Aorta (tissue), 5 donors: ENCODE results near the gene NLGN1. TPM values are rescaled to one million over a fixed set of nuclear protein-coding genes. Genes with fewer than 3 reads are reported as not detected.

ENCODE experiments used
- ATAC-seq: fragments of 200-7000 bp; cut with Tn5 transposase; one replicate; pipeline ENCODE4 v1.9.1; 2022; ENCODE audit warnings: moderate library complexity; ENCODE audit not compliant: low FRiP score
- DNase-seq, 2 donors: peaks; one replicate each; pipeline ENCODE4 v3.0.0-alpha.2; 2020
- H3K27ac ChIP-seq, 2 donors: one replicate each; pipeline ENCODE4 v1.5.1; 2013; ENCODE audit warnings: low read length in 2 of 2, mild to moderate bottlenecking in 2 of 2, moderate library complexity in 2 of 2, control low read depth in 1 of 2, inconsistent platforms in 1 of 2, low read depth in 1 of 2
- H3K27me3 ChIP-seq, 2 donors: one replicate each; pipeline ENCODE4 v1.6.1; 2013; ENCODE audit warnings: control low read depth in 1 of 2, low read length in 1 of 2, mild to moderate bottlenecking in 1 of 2, moderate library complexity in 1 of 2; ENCODE audit not compliant: insufficient read depth in 2 of 2, control insufficient read depth in 1 of 2
- H3K36me3 ChIP-seq, 2 donors: one replicate each; pipeline ENCODE4 v1.6.1; 2013; ENCODE audit warnings: control low read depth in 1 of 2, low read length in 1 of 2, mild to moderate bottlenecking in 1 of 2; ENCODE audit not compliant: insufficient read depth in 2 of 2, control insufficient read depth in 1 of 2
- H3K4me1 ChIP-seq, 2 donors: one replicate each; pipeline ENCODE4 v1.6.1; 2013; ENCODE audit warnings: low read length in 2 of 2, control low read depth in 1 of 2, mild to moderate bottlenecking in 1 of 2, moderate library complexity in 1 of 2; ENCODE audit not compliant: insufficient read depth in 2 of 2, control insufficient read depth in 1 of 2
- H3K4me3 ChIP-seq, 2 donors: one replicate each; pipeline ENCODE4 v1.5.1; 2013; ENCODE audit warnings: low read length in 2 of 2, control low read depth in 1 of 2, mild to moderate bottlenecking in 1 of 2
- H3K9me3 ChIP-seq: one replicate; pipeline ENCODE4 v1.6.1; 2013; ENCODE audit warnings: mild to moderate bottlenecking, low read length; ENCODE audit not compliant: control insufficient read depth
- WGBS, 2 donors: extraction: QIAGEN DNeasy Blood & Tissue Kit; methylation state at CpG; one replicate each; pipeline ENCODE4 v1.1.7; 2013; 5-methylcytosine and 5-hydroxymethylcytosine counted together
- intact Hi-C, 2 donors: fragments of 100-400 bp; cut with DNase I; formaldehyde crosslinking; loops; one replicate each; pipeline versions ENCODE4 v1.14.2 to v1.15.0; 2022
- polyA plus RNA-seq, 2 donors: library from polyadenylated mRNA; stranded (reverse); fragments of 200-250 nt; gene quantifications; one replicate each; pipeline ENCODE4 v1.2.3, GENCODE V29; 2013
- total RNA-seq, 2 donors: library from RNA; stranded (reverse); fragmentation: NEBNext Ultra II Directional; extraction: Animal tissue kit (Norgen Biotek cat#: 25700); gene quantifications; one replicate each; pipeline ENCODE4 v1.2.1, GENCODE V29; 2021
- donor health status: healthy with polysubstance abuse.
- donor health status: Bipolar disorder and iron deficiency.
- donor health status: DM: no; HTN: no; CAD: no.
- donor health status: DM: no; HTN: no; CAD: no.
- donor health status: DM: yes; HTN: yes; CAD: no.

Gene NLGN1
- total and polyA plus RNA-seq, 4 donors = 0.50 to 20.0 (median 8.6) TPM

DNA sequence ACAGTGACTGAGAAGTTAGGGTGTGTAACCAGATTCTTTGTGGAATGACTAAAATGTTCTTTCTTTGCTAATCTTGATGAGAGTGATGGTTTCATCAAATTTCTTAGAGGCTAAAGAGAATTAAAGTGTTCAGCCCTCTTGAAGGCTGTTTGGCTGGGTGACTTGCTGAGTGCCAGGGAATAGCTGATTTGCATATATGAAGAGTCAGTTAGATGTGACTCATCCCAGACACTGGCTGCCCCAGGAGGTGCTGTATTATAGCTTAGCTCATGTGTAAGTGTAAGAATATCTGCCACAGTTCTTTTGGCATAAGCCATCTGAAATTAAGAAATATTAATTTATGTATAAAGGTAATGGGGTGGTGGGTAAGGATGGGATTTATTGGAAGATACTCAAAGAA lies 535.1 kb downstream of the NLGN1 start:
- Histone ChIP-seq H3K27me3 (no peaks in the 10 kb centered on the region), H3K27ac (no peak overlapping the region), H3K9me3 (no peaks in the 10 kb centered on the region), H3K4me1 (no peaks in the 10 kb centered on the region), H3K4me3 (no peak overlapping the region), H3K36me3 (no peaks in the 10 kb centered on the region)
- intact Hi-C loops = no loop called here
- ATAC-seq (no peak), DNase-seq (no peak)

DNA sequence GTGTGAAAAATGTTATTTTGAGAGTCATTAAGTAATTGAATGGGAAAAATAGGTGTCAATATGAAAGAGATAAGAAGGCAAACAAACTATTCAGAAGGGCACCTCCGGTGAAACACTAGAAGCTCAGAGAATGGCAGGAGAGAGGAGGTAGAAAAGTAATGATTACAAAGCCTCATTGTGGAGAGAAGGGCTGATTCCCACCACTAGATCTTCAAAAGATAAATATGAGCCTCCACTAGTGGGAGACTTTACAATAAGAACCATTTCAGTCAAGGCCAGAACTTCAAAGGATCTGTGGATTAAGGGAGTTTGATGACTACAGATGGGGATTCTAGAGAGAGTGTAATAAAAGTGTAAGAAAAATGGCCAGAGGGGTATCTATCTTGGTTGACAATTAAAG lies 535.6 kb downstream of the NLGN1 start:
- intact Hi-C loops = no loop called here
- Histone ChIP-seq H3K27me3 (no peaks in the 10 kb centered on the region), H3K4me3 (no peak overlapping the region), H3K9me3 (no peaks in the 10 kb centered on the region), H3K4me1 (no peaks in the 10 kb centered on the region), H3K27ac (no peak overlapping the region), H3K36me3 (no peaks in the 10 kb centered on the region)
- 94 to 95% methylated on average over 1 of the region's 1 CpG for whole genome bisulfite sequencing, 2 donors
- no peak for ATAC-seq
- DNase-seq = no peak

DNA sequence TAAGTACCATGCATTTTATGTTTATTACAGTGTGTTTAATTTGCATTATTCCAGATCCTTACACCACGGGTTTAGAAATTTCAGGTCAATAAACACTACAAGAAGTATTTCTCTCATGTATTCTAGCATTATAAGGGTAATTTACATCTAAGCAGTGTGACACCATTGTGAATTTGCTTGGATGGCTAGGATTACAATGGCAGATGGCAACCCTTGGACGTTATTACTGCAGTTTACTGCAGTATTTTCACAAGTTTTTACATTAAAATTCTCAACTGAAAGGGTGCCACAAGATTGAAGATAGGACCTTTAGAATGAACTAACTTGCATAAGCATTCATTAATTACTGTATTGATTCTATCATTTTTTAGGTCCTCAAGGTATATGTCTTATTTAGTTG lies 538.8 kb downstream of the NLGN1 start:
- H3K27me3 ChIP-seq = no peaks in the 10 kb centered on the region
- H3K27ac ChIP-seq = no peak overlapping the region
- no peaks in the 10 kb centered on the region for H3K9me3 ChIP-seq
- no peaks in the 10 kb centered on the region for H3K4me1 ChIP-seq
- intact Hi-C loops = no loop called here
- DNase-seq (no peak), ATAC-seq (no peak)
- 85 to 88% methylated on average over 2 of the region's 2 CpGs for WGBS, 2 donors
- H3K4me3 ChIP-seq = no peak overlapping the region
- no peaks in the 10 kb centered on the region for H3K36me3 ChIP-seq

- H3K27ac ChIP-seq = no peak overlapping the region
- H3K4me1 ChIP-seq = no peaks in the 10 kb centered on the region
- H3K36me3 ChIP-seq = no peaks in the 10 kb centered on the region
- no peaks in the 10 kb centered on the region for H3K9me3 ChIP-seq
- H3K27me3 ChIP-seq = no peaks in the 10 kb centered on the region
- no peak for DNase-seq
- no peak for ATAC-seq
- intact Hi-C loops = no loop called here
- no peak overlapping the region for H3K4me3 ChIP-seq
- 33 to 36% methylated on average over 4 of the region's 4 CpGs for WGBS, 2 donors
Observed at GRCh38 chr3:173938159-173938558, 540.6 kb downstream of the NLGN1 start.

DNA sequence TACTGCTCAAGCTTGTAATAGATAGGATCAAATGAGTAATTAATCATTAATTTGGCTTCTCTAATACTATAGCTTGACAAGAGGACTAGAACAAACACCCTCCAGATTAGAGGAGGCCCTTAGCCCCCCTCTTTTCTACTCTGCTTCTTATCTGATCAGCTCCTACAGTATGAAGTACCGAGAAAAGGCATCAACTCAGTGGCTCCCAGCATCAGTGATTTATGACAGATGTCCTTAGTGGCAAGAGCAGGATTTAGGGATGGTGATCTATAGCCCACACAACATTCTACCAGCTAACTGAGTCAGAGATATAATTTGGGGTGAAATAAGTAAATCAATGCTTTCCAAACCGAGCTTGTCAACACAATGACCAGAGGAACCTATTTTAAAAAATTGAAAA lies 541.1 kb downstream of the NLGN1 start:
- Histone ChIP-seq H3K9me3 (no peaks in the 10 kb centered on the region), H3K27me3 (no peaks in the 10 kb centered on the region), H3K36me3 (no peaks in the 10 kb centered on the region), H3K4me1 (no peaks in the 10 kb centered on the region), H3K4me3 (no peak overlapping the region), H3K27ac (no peak overlapping the region)
- 72 to 73% methylated on average over 2 of the region's 2 CpGs for WGBS, 2 donors
- intact Hi-C loops = no loop called here
- DNase-seq = no peak
- no peak for ATAC-seq

DNA sequence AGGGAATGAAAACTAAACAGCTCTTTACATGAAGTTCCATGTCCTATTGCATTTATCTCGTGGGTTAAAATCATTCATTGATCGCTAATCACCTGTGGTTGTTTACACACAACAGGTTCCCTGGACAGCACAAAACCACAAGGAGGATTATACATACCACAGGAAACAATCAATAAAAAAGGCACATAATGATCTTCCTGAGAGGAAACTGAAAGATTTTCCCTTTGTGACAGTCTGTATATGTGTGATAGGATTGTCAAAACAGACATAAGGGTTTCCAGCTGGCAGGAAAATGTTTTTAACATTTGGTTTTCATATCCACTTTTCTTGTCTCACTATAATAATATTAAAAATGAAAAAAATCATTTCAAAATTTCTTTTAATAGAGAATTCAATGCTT lies 541.8 kb downstream of the NLGN1 start:
- no peak overlapping the region for H3K27ac ChIP-seq
- DNase-seq (no peak), ATAC-seq (no peak)
- H3K27me3 ChIP-seq = no peaks in the 10 kb centered on the region
- H3K4me3 ChIP-seq = no peak overlapping the region
- no peaks in the 10 kb centered on the region for H3K36me3 ChIP-seq
- no peaks in the 10 kb centered on the region for H3K4me1 ChIP-seq
- no peaks in the 10 kb centered on the region for H3K9me3 ChIP-seq
- intact Hi-C loops = no loop called here
- WGBS, 2 donors = 89% methylated on average over 2 of the region's 2 CpGs

- Histone ChIP-seq H3K4me3 (no peak overlapping the region), H3K27me3 (no peaks in the 10 kb centered on the region), H3K36me3 (no peaks in the 10 kb centered on the region), H3K4me1 (no peaks in the 10 kb centered on the region), H3K9me3 (no peaks in the 10 kb centered on the region), H3K27ac (no peak overlapping the region)
- ATAC-seq = no peak
- DNase-seq = no peak
- 88 to 95% methylated on average over 3 of the region's 3 CpGs for WGBS, 2 donors
- intact Hi-C loops = no loop called here
Observed at GRCh38 chr3:173943264-173943663, 545.7 kb downstream of the NLGN1 start.

DNA sequence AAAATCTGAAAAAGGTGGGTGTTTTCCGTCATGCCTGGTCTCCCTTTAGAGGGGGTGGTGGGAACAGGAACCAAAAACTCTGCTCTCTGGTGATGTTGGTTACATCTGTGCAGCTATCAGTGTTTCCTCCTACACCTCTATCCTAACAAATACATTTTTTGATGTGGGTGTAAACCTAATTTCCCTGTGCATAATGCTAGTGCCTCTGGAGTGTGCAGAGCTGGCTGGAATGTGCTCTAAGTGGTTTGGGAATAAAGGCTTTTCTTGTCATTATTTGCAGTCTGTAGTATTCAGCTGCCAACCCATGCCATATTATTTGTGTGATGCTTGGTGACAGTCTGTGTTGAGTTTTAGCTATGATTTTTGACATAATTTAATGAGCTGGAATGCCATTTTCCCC lies 547.6 kb downstream of the NLGN1 start:
- no peaks in the 10 kb centered on the region for H3K9me3 ChIP-seq
- no peaks in the 10 kb centered on the region for H3K4me1 ChIP-seq
- WGBS, 2 donors = 89 to 91% methylated on average over 1 of the region's 1 CpG
- H3K27me3 ChIP-seq = no peaks in the 10 kb centered on the region
- H3K4me3 ChIP-seq = no peak overlapping the region
- DNase-seq (no peak), ATAC-seq (no peak)
- intact Hi-C loops = no loop called here
- no peak overlapping the region for H3K27ac ChIP-seq
- no peaks in the 10 kb centered on the region for H3K36me3 ChIP-seq

DNA sequence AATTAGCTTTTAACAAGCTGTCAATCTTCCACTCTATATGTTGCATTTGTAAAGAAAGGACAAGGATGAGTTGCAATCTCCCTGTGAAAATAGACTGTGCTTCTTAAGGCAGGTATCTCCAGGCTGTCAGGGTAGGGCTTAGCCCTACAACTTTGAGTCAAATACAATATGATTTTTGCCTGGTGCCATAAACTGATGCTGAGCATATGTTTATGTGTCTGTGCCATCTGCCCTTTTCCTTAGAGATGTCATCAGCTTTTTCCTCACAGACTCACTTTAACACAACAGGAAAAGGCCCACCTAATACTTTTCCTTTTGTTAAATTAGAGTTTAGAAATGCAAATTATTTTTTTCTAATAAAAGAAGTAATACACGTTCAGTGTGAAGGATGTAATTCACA lies 548.3 kb downstream of the NLGN1 start:
- no peak overlapping the region for H3K4me3 ChIP-seq
- ATAC-seq (no peak), DNase-seq (no peak)
- no peaks in the 10 kb centered on the region for H3K4me1 ChIP-seq
- no peaks in the 10 kb centered on the region for H3K9me3 ChIP-seq
- no peaks in the 10 kb centered on the region for H3K36me3 ChIP-seq
- 86 to 94% methylated on average over 1 of the region's 1 CpG for WGBS, 2 donors
- no peaks in the 10 kb centered on the region for H3K27me3 ChIP-seq
- no peak overlapping the region for H3K27ac ChIP-seq
- intact Hi-C loops = no loop called here
